Parathyroid adenoma (tissue), 2 donors: Measurements from ENCODE around the gene FRAS1.

Experiments used
- H2AFZ ChIP-seq: fragments of 300-600 bp; sonication (generic); one replicate; pipeline ENCODE4 v1.7.0; 2017; ENCODE audit warnings: antibody characterized with exemption, mild to moderate bottlenecking
- H3K27ac ChIP-seq: fragments of 300-600 bp; sonication (generic); one replicate; pipeline ENCODE4 v1.7.0; 2017
- H3K27me3 ChIP-seq: fragments of 300-600 bp; sonication (generic); one replicate; pipeline ENCODE4 v1.7.0; 2017; ENCODE audit warnings: low read length; ENCODE audit not compliant: control insufficient read depth, insufficient read depth
- H3K36me3 ChIP-seq: fragments of 300-600 bp; sonication (generic); one replicate; pipeline ENCODE4 v1.7.0; 2017; ENCODE audit warnings: low read length; ENCODE audit not compliant: control insufficient read depth, insufficient read depth
- H3K4me1 ChIP-seq: fragments of 300-600 bp; sonication (generic); one replicate; pipeline ENCODE4 v1.7.0; 2017; ENCODE audit warnings: control low read depth
- H3K4me2 ChIP-seq: fragments of 300-600 bp; sonication (generic); one replicate; pipeline ENCODE4 v1.7.0; 2017; ENCODE audit warnings: low read length
- H3K4me3 ChIP-seq: fragments of 300-600 bp; sonication (generic); one replicate; pipeline ENCODE4 v1.7.0; 2017; ENCODE audit warnings: low read depth, low read length
- H3K79me2 ChIP-seq: fragments of 300-600 bp; sonication (generic); one replicate; pipeline ENCODE4 v1.7.0; 2017; ENCODE audit warnings: control low read depth
- H3K9ac ChIP-seq: fragments of 300-600 bp; sonication (generic); one replicate; pipeline ENCODE4 v1.7.0; 2017; ENCODE audit warnings: mild to moderate bottlenecking
- H3K9me3 ChIP-seq: fragments of 300-600 bp; sonication (generic); one replicate; pipeline ENCODE4 v1.7.0; 2017; ENCODE audit warnings: low read length; ENCODE audit not compliant: control insufficient read depth
- TF ChIP-seq, protein P1 (sequence below): fragments of 300-600 bp; sonication (generic); IDR thresholded peaks from one replicate; pipeline ENCODE4 v1.7.0; 2017; ENCODE audit warnings: antibody characterized with exemption, mild to moderate bottlenecking
- donor health status: primary hyperparathyroidism.

The FRAS1 gene

DNA sequence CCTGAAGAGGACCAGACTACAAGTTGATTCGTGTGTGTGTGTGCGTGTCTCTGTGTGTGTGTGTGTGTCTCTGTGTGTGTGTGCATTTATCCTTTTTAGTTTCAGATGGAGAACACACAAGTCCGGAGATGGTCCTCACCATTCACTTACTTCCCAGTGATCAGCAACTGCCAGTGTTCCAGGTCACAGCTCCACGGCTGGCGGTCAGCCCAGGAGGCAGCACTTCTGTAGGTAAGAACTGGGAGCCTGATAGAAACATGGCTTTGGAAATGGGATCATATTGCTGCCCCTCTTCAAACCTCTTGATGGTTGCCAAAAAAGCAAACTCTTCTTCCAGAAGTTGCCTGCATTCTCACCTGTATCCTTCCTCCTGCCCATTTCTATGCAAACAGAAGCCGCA lies 371.9 kb downstream of the FRAS1 start:
- Histone ChIP-seq H3K4me1 (no peaks in the 10 kb centered on the region), H3K9me3 (no peaks in the 10 kb centered on the region), H3K79me2 (no peaks in the 10 kb centered on the region), H3K27ac (no peak overlapping the region), H3K27me3 (no peaks in the 10 kb centered on the region), H3K4me2 (no peak overlapping the region), H3K4me3 (no peak overlapping the region), H3K9ac (no peak overlapping the region), H2AFZ (no peak overlapping the region), H3K36me3 (no peaks in the 10 kb centered on the region)
- TF ChIP-seq, protein P1, sequence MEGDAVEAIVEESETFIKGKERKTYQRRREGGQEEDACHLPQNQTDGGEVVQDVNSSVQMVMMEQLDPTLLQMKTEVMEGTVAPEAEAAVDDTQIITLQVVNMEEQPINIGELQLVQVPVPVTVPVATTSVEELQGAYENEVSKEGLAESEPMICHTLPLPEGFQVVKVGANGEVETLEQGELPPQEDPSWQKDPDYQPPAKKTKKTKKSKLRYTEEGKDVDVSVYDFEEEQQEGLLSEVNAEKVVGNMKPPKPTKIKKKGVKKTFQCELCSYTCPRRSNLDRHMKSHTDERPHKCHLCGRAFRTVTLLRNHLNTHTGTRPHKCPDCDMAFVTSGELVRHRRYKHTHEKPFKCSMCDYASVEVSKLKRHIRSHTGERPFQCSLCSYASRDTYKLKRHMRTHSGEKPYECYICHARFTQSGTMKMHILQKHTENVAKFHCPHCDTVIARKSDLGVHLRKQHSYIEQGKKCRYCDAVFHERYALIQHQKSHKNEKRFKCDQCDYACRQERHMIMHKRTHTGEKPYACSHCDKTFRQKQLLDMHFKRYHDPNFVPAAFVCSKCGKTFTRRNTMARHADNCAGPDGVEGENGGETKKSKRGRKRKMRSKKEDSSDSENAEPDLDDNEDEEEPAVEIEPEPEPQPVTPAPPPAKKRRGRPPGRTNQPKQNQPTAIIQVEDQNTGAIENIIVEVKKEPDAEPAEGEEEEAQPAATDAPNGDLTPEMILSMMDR = no peak

DNA sequence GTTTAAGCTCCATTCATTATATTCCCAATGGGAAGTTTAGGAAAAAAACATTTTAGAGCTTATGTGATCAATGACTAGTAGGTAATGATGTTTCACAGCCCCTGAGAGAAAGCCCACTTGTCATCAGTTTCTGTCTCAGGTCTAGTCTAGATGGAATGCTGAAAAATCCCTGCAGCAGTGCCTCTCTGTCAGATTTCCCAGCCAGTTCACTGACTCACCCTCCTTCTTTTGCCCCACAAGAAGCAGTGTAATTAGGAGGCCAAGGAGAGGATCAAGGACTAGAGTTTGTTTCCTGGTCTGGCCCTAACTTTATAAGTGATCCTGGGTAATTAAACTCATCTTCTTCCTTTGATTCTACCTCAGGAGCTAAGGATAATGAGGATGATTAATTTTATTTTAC lies 375.8 kb downstream of the FRAS1 start:
- H3K4me1 ChIP-seq = no peaks in the 10 kb centered on the region
- no peak overlapping the region for H3K4me3 ChIP-seq
- TF ChIP-seq, protein P1 = no peak
- no peaks in the 10 kb centered on the region for H3K36me3 ChIP-seq
- no peaks in the 10 kb centered on the region for H3K9me3 ChIP-seq
- H2AFZ ChIP-seq = no peak overlapping the region
- H3K27me3 ChIP-seq = no peaks in the 10 kb centered on the region
- no peak overlapping the region for H3K4me2 ChIP-seq
- no peak overlapping the region for H3K9ac ChIP-seq
- H3K79me2 ChIP-seq = no peaks in the 10 kb centered on the region
- no peak overlapping the region for H3K27ac ChIP-seq

DNA sequence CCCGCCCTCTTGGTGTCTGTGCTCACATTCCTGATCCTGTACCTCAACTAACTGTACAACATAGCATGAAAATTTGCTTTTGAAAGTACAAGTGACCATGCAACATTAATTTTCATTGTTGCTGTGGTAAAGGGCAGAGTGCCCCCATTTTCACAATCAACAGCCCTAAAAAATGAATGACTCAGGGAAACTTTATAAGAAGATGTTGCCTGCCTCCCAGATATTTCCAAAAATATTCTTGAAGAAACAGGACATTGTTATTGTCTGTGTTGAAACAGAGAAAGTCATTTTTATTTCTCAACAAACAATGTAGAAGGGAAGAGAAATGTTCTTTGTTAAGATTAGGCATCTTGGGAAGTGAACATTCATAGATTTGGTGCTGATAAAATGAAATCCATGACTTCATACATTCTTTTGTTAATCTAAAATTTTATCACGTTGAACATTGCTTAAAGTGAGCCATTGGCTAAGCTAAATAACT lies 380.5 kb downstream of the FRAS1 start:
- no peaks in the 10 kb centered on the region for H3K4me1 ChIP-seq
- no peaks in the 10 kb centered on the region for H3K9me3 ChIP-seq
- TF ChIP-seq, protein P1 = no peak
- H3K27me3 ChIP-seq = no peaks in the 10 kb centered on the region
- no peak overlapping the region for H3K4me2 ChIP-seq
- no peaks in the 10 kb centered on the region for H3K79me2 ChIP-seq
- H3K4me3 ChIP-seq = no peak overlapping the region
- no peak overlapping the region for H2AFZ ChIP-seq
- H3K36me3 ChIP-seq = no peaks in the 10 kb centered on the region
- no peak overlapping the region for H3K9ac ChIP-seq
- no peak overlapping the region for H3K27ac ChIP-seq

DNA sequence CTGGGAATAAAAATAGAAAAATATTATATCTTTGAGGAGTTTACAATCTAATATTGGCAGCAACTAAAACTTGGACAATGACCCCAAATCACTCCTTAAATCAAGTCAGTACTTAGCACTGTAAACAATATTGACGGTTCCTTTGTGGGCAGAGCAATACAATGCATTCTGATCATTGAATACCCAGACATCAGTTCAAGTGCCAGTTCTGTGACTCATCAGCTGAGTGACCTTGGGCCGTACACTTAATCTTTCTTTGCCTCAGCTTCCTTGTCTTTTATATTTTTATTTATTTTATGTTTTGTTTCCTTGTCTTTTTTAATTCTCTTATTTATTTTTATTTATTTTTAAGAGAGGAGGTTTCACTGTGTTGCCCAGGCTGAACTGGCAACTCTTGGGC lies 382.2 kb downstream of the FRAS1 start:
- TF ChIP-seq, protein P1 = no peak
- Histone ChIP-seq H3K36me3 (no peaks in the 10 kb centered on the region), H3K4me1 (no peaks in the 10 kb centered on the region), H3K4me2 (no peak overlapping the region), H3K27ac (no peak overlapping the region), H3K79me2 (no peaks in the 10 kb centered on the region), H3K9ac (no peak overlapping the region), H2AFZ (no peak overlapping the region), H3K27me3 (no peaks in the 10 kb centered on the region), H3K4me3 (no peak overlapping the region), H3K9me3 (no peaks in the 10 kb centered on the region)

DNA sequence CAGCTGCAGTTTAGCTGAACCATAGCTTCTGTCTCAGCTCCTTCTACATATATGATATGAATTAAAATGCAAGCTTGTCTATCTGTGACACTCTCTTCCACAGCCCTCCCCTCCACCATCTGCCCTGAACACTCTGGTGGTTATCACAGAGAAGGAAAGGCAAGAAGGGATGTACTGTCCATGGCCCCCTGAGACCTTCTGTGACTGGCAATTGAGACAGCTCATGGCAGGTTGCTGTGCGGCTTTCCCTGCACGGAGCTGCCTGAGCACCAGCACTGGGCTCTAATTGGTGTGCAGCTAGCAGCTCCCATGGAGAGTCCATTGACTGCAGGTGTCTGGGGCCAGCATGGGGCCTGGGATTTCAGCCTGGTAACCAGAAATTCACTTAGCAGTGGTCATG lies 384.6 kb downstream of the FRAS1 start:
- TF ChIP-seq, protein P1 = no peak
- Histone ChIP-seq H3K4me3 (no peak overlapping the region), H3K4me2 (no peak overlapping the region), H3K79me2 (no peaks in the 10 kb centered on the region), H3K4me1 (no peaks in the 10 kb centered on the region), H3K27me3 (no peaks in the 10 kb centered on the region), H3K36me3 (no peaks in the 10 kb centered on the region), H3K9ac (no peak overlapping the region), H3K27ac (no peak overlapping the region), H2AFZ (no peak overlapping the region), H3K9me3 (no peaks in the 10 kb centered on the region)
